Upper lobe of left lung (tissue), 6 donors: Measurements from ENCODE around the gene PSG1. TPM values are rescaled to one million over a fixed set of nuclear protein-coding genes. Genes with fewer than 3 reads are reported as not detected.
A peak's percentile ranks its signal among the peaks of the same experiment; 100 is the strongest.
"Not testable (repeated sequence)": the region's sequence is repeated elsewhere in the genome, so short reads cannot be mapped to it uniquely, and the experiment has no call there.

Source experiments
- ATAC-seq, 2 donors: fragments of 200-7000 bp; cut with Tn5 transposase; one replicate each; pipeline ENCODE4 v1.9.1; 2022; ENCODE audit warnings: mild to moderate bottlenecking in 2 of 2, moderate library complexity in 2 of 2; ENCODE audit not compliant: low FRiP score in 2 of 2
- DNase-seq, 2 donors: peaks; one replicate each; pipeline ENCODE4 v3.0.0-alpha.2; 2019 to 2020
- H3K27ac ChIP-seq, 4 donors: fragments of 200-600 bp; sonication (generic); one replicate each; pipeline ENCODE4 v1.5.1; 2016 to 2019
- H3K27me3 ChIP-seq, 4 donors: fragments of 200-600 bp; sonication (generic); one replicate each; pipeline ENCODE4 v1.5.1; 2017 to 2019
- H3K36me3 ChIP-seq, 4 donors: fragments of 200-600 bp; sonication (generic); one replicate each; pipeline ENCODE4 v1.5.1; 2016 to 2019
- H3K4me1 ChIP-seq, 4 donors: fragments of 200-600 bp; sonication (generic); one replicate each; pipeline ENCODE4 v1.5.1; 2018 to 2019
- H3K4me3 ChIP-seq, 4 donors: fragments of 200-600 bp; sonication (generic); one replicate each; pipeline ENCODE4 v1.5.1; 2017 to 2019; ENCODE audit warnings: mild to moderate bottlenecking in 2 of 4, moderate library complexity in 1 of 4
- H3K9me3 ChIP-seq, 4 donors: fragments of 200-600 bp; sonication (generic); one replicate each; pipeline ENCODE4 v1.5.1; 2018 to 2019
- CTCF ChIP-seq, 6 experiments: fragments of 450-650 bp in 4 of 6; fragments of 200-600 bp in 2 of 6; sonication (generic) in 2 of 6; IDR thresholded peaks; one replicate each; pipeline ENCODE4 v1.5.1; 2016 to 2019; ENCODE audit warnings: antibody characterized with exemption in 6 of 6
- EP300 ChIP-seq, 4 donors: sonication (generic); formaldehyde crosslinking; IDR thresholded peaks; one replicate each; pipeline ENCODE4 v1.5.1; 2017; ENCODE audit warnings: antibody characterized with exemption in 4 of 4, control low read depth in 2 of 4
- POLR2A ChIP-seq, 4 donors: fragments of 450-650 bp; IDR thresholded peaks; one replicate each; pipeline ENCODE4 v1.5.1; 2016 to 2017; ENCODE audit warnings: antibody characterized with exemption in 4 of 4, mild to moderate bottlenecking in 2 of 4
- POLR2AphosphoS5 ChIP-seq, 2 donors: sonication (generic); formaldehyde crosslinking; IDR thresholded peaks; one replicate each; pipeline ENCODE4 v1.5.1; 2017; ENCODE audit warnings: antibody characterized with exemption in 2 of 2
- WGBS, 2 donors: methylation state at CpG; one replicate each; pipeline ENCODE4 v1.1.5; 2017 to 2018; 5-methylcytosine and 5-hydroxymethylcytosine counted together
- total RNA-seq, 6 donors: library from RNA; depleted of rRNA in 4 of 6; stranded (reverse); fragments of >200 nt in 4 of 6; gene quantifications; one replicate each; pipeline versions ENCODE4 v1.1.0 to v1.2.1, GENCODE V29; 2016 to 2021
- donor health status: DM: no; HTN: no; CAD: no; lungs with moderate emphysema.
- donor health status: DM: no; HTN: yes; CAD: no; lungs with severe emphysema.

PSG1 gene
- total RNA-seq, 6 donors from 2014 or later = not detected

GRCh38 chr19:42872608-42873007 lies 6.9 kb downstream of the PSG1 start:
- H3K27ac ChIP-seq = no peak overlapping the region
- no peak for ATAC-seq

GRCh38 chr19:42857544-42857867 lies 22.0 kb downstream of the PSG1 start:
- H3K9me3 ChIP-seq = no peaks in the 10 kb centered on the region
- no peak for ATAC-seq
- no peaks in the 10 kb centered on the region for H3K27me3 ChIP-seq
- no peak overlapping the region for H3K27ac ChIP-seq
- H3K4me1 ChIP-seq = no peaks in the 10 kb centered on the region
- DNase-seq = no peak
- no peaks in the 10 kb centered on the region for H3K36me3 ChIP-seq
- TF ChIP-seq CTCF (IDR thresholded peaks at IDR 0.05) = peak in 1 of 6 experiments; percentile 42
- TF ChIP-seq POLR2AphosphoS5 (IDR thresholded peaks at IDR 0.05) = no peak
- no peak overlapping the region for H3K4me3 ChIP-seq
- 43 to 74% methylated on average over 5 of the region's 5 CpGs for WGBS, 2 donors

More at GRCh38 chr19:42872608-42873007, 6.9 kb downstream of the PSG1 start:
- no peaks in the 10 kb centered on the region for H3K9me3 ChIP-seq
- TF ChIP-seq POLR2A (IDR thresholded peaks at IDR 0.05) = no peak
- TF ChIP-seq POLR2AphosphoS5 (IDR thresholded peaks at IDR 0.05) = no peak
- no peak for TF ChIP-seq EP300 (IDR thresholded peaks at IDR 0.05)
- TF ChIP-seq CTCF (IDR thresholded peaks at IDR 0.05) = no peak
- H3K4me3 ChIP-seq = no peak overlapping the region
- DNase-seq = no peak
- no peaks in the 10 kb centered on the region for H3K36me3 ChIP-seq
- no peaks in the 10 kb centered on the region for H3K27me3 ChIP-seq
- no peaks in the 10 kb centered on the region for H3K4me1 ChIP-seq
- 69 to 71% methylated on average over 3 of the region's 3 CpGs for WGBS, 2 donors

- not testable (repeated sequence) for H3K9me3 ChIP-seq, ATAC-seq, H3K36me3 ChIP-seq, H3K27ac ChIP-seq, H3K27me3 ChIP-seq, H3K4me3 ChIP-seq, H3K4me1 ChIP-seq
- DNase-seq = peak in 1 of 2 donors; percentile 63
- 78 to 80% methylated on average over 14 to 19 of the region's 19 CpGs for WGBS, 2 donors
- TF ChIP-seq CTCF (IDR thresholded peaks at IDR 0.05) = peak in 3 of 6 experiments; percentile 28 to 46 (median 28)
Measured at GRCh38 chr19:42856866-42857543, 22.5 kb downstream of the PSG1 start.

GRCh38 chr19:42854745-42855144 lies 24.8 kb downstream of the PSG1 start:
- H3K27ac ChIP-seq, H3K27me3 ChIP-seq, H3K4me1 ChIP-seq, DNase-seq, H3K9me3 ChIP-seq, ATAC-seq, H3K4me3 ChIP-seq, H3K36me3 ChIP-seq: not testable (repeated sequence)
- 77 to 87% methylated on average over 2 to 3 of the region's 3 CpGs for WGBS, 2 donors

- DNase-seq, H3K9me3 ChIP-seq, H3K27ac ChIP-seq, ATAC-seq, H3K27me3 ChIP-seq, H3K4me3 ChIP-seq, H3K36me3 ChIP-seq, H3K4me1 ChIP-seq: not testable (repeated sequence)
- WGBS, 2 donors = 93 to 100% methylated on average over 1 of the region's 1 CpG
Measured at GRCh38 chr19:42853231-42853630, 26.3 kb downstream of the PSG1 start.

GRCh38 chr19:42852821-42853220 lies 26.7 kb downstream of the PSG1 start:
- H3K9me3 ChIP-seq, DNase-seq, H3K27ac ChIP-seq, H3K27me3 ChIP-seq, ATAC-seq, H3K36me3 ChIP-seq, H3K4me3 ChIP-seq, H3K4me1 ChIP-seq: not testable (repeated sequence)

- not testable (repeated sequence) for H3K9me3 ChIP-seq, ATAC-seq, DNase-seq, H3K4me1 ChIP-seq, H3K4me3 ChIP-seq, H3K36me3 ChIP-seq, H3K27me3 ChIP-seq
- peak overlapping the region in 1 of 4 donors; percentile 48 for H3K27ac ChIP-seq
- 43 to 55% methylated on average over 1 of the region's 1 CpG for WGBS, 2 donors
Measured at GRCh38 chr19:42851718-42852280, 27.7 kb downstream of the PSG1 start.
